H1 (cell line): ENCODE results near the gene ENPP4. TPM values are rescaled to one million over a fixed set of nuclear protein-coding genes. Genes with fewer than 3 reads are reported as not detected.

Source experiments
- CTCF ChIA-PET: fragments of 300-600 bp; sonication (Branson Sonifier 250); formaldehyde crosslinking; loops from one replicate; lab custom pipeline; 2021; ENCODE audit not compliant: partially characterized antibody; lab: Charles Lee
- POLR2A ChIA-PET: fragments of 300-600 bp; sonication (Branson Sonifier 250); formaldehyde crosslinking; loops from one replicate; lab custom pipeline; 2021; ENCODE audit warnings: inconsistent platforms; ENCODE audit not compliant: partially characterized antibody; lab: Charles Lee
- DNase-seq, 2 experiments: peaks; one replicate each; pipeline versions ENCODE4 v3.0.0 to v3.0.0-alpha.2; 2010 to 2022; ENCODE audit warnings: low spot score in 2 of 2, low read depth in 1 of 2, mixed read lengths in 1 of 2
- FAIRE-seq: peaks from 2 replicates; lab custom pipeline; 2011; peaks lifted over from hg19 to GRCh38; lab: Jason Lieb, UNC
- H2AFZ ChIP-seq: 2 replicates; pipeline ENCODE4 v1.8.1; 2012; ENCODE audit warnings: low read length, inconsistent platforms
- H2AK5ac ChIP-seq: 2 replicates; pipeline ENCODE4 v1.6.1; 2013; ENCODE audit warnings: low read depth, low read length
- H2BK120ac ChIP-seq: replicated peaks from 2 replicates; pipeline ENCODE3; 2013; ENCODE audit warnings: low read depth, low read length, inconsistent platforms
- H2BK12ac ChIP-seq: 2 replicates; pipeline ENCODE4 v1.6.1; 2013; ENCODE audit warnings: low read depth, low read length
- H2BK15ac ChIP-seq: 2 replicates; pipeline ENCODE4 v1.6.1; 2013; ENCODE audit warnings: low read length
- H2BK20ac ChIP-seq: 2 replicates; pipeline ENCODE4 v1.6.1; 2013; ENCODE audit warnings: low read length
- H2BK5ac ChIP-seq: 2 replicates; pipeline ENCODE4 v1.6.1; 2013; ENCODE audit warnings: low read depth, low read length
- H3K14ac ChIP-seq: 2 replicates; pipeline ENCODE4 v1.6.1; 2013; ENCODE audit warnings: inconsistent platforms; ENCODE audit not compliant: insufficient read length
- H3K18ac ChIP-seq: 2 replicates; pipeline ENCODE4 v1.6.1; 2013; ENCODE audit warnings: low read length; ENCODE audit errors: extremely low read depth
- H3K23ac ChIP-seq: 2 replicates; pipeline ENCODE4 v1.6.1; 2013; ENCODE audit warnings: inconsistent platforms; ENCODE audit not compliant: insufficient read length
- H3K23me2 ChIP-seq: 2 replicates; pipeline ENCODE4 v1.6.1; 2013; ENCODE audit warnings: low read depth, low read length
- H3K27ac ChIP-seq: 2 replicates; pipeline ENCODE4 v1.6.1; 2011; ENCODE audit warnings: low read depth, low read length, inconsistent platforms
- H3K27me3 ChIP-seq, 4 experiments: replicated peaks in 1 of 4; 1 replicate in 1 of 4; 2 replicates in 3 of 4; pipeline versions ENCODE4 v1.6.1 to v1.8.1; 2011 to 2013; ENCODE audit warnings: low read length in 3 of 4, mild to moderate bottlenecking in 3 of 4, inconsistent platforms in 2 of 4, mixed read lengths in 2 of 4, moderate library complexity in 1 of 4; ENCODE audit not compliant: control insufficient read depth in 3 of 4, insufficient read depth in 3 of 4; ENCODE audit errors: extremely low read depth in 1 of 4
- H3K36me3 ChIP-seq, 4 experiments: 2 replicates each; pipeline versions ENCODE4 v1.6.1 to v1.8.1; 2011 to 2013; ENCODE audit warnings: mild to moderate bottlenecking in 4 of 4, low read length in 3 of 4, moderate library complexity in 2 of 4, control low read depth in 1 of 4, inconsistent platforms in 1 of 4; ENCODE audit not compliant: insufficient read depth in 4 of 4, control insufficient read depth in 2 of 4
- H3K4ac ChIP-seq: replicated peaks from 2 replicates; pipeline ENCODE3; 2013; ENCODE audit warnings: low read length, low read depth, mixed read lengths, inconsistent platforms; ENCODE audit not compliant: insufficient read length
- H3K4me1 ChIP-seq, 4 experiments: replicated peaks in 1 of 4; 1 replicate in 1 of 4; 2 replicates in 3 of 4; pipeline versions ENCODE4 v1.6.1 to v1.8.1; 2011 to 2013; ENCODE audit warnings: low read length in 3 of 4, inconsistent platforms in 2 of 4, mixed read lengths in 1 of 4; ENCODE audit not compliant: insufficient read depth in 4 of 4, control insufficient read depth in 3 of 4
- H3K4me2 ChIP-seq, 2 experiments: 2 replicates each; pipeline versions ENCODE4 v1.6.1 to v1.8.1; 2011 to 2013; ENCODE audit warnings: low read depth in 2 of 2, low read length in 2 of 2, control low read depth in 1 of 2, inconsistent platforms in 1 of 2, mild to moderate bottlenecking in 1 of 2; ENCODE audit not compliant: insufficient read depth in 1 of 2
- H3K4me3 ChIP-seq, 4 experiments: fragments of 200-600, 300-600 bp in 1 of 4; sonication (generic), shearing (Covaris generic), sonication (Bioruptor Twin) in 1 of 4; 2 replicates each; pipeline versions ENCODE4 v1.5.1 to v1.8.1; 2011 to 2016; ENCODE audit warnings: low read length in 4 of 4, low read depth in 3 of 4, control low read depth in 2 of 4, inconsistent platforms in 2 of 4, mild to moderate bottlenecking in 2 of 4, mixed read lengths in 1 of 4, moderate library complexity in 1 of 4; ENCODE audit not compliant: insufficient read depth in 2 of 4; ENCODE audit errors: extremely low read depth in 1 of 4
- H3K56ac ChIP-seq: replicated peaks from 2 replicates; pipeline ENCODE3; 2013; ENCODE audit warnings: low read depth, mild to moderate bottlenecking, mixed read lengths, low read length, inconsistent platforms; ENCODE audit not compliant: insufficient read length
- H3K79me1 ChIP-seq: 2 replicates; pipeline ENCODE4 v1.6.1; 2013; ENCODE audit warnings: low read depth, low read length, control low read depth
- H3K79me2 ChIP-seq, 2 experiments: 2 replicates each; pipeline versions ENCODE4 v1.6.1 to v1.8.1; 2012 to 2013; ENCODE audit warnings: low read length in 2 of 2, mild to moderate bottlenecking in 2 of 2, inconsistent platforms in 1 of 2; ENCODE audit not compliant: insufficient read depth in 2 of 2, control insufficient read depth in 1 of 2
- H3K9ac ChIP-seq, 4 experiments: replicated peaks in 1 of 4; 1 replicate in 1 of 4; 2 replicates in 3 of 4; pipeline versions ENCODE4 v1.6.1 to v1.8.1; 2011 to 2013; ENCODE audit warnings: low read depth in 3 of 4, low read length in 3 of 4, control low read depth in 2 of 4, mild to moderate bottlenecking in 2 of 4, moderate library complexity in 2 of 4, inconsistent platforms in 1 of 4; ENCODE audit errors: extremely low read depth in 1 of 4
- H3K9me3 ChIP-seq, 2 experiments: 2 replicates each; pipeline versions ENCODE4 v1.6.1 to v1.8.1; 2012 to 2013; ENCODE audit warnings: mild to moderate bottlenecking in 2 of 2, moderate library complexity in 2 of 2, control low read depth in 1 of 2, inconsistent platforms in 1 of 2, low read depth in 1 of 2, low read length in 1 of 2, mixed read lengths in 1 of 2; ENCODE audit not compliant: insufficient read depth in 2 of 2
- H4K20me1 ChIP-seq, 2 experiments: replicated peaks in 1 of 2; 2 replicates each; pipeline versions ENCODE3 to v1.8.1; 2011 to 2013; ENCODE audit warnings: inconsistent platforms in 2 of 2, low read length in 2 of 2, mild to moderate bottlenecking in 1 of 2; ENCODE audit not compliant: insufficient read depth in 2 of 2, control insufficient read depth in 1 of 2
- H4K5ac ChIP-seq: 2 replicates; pipeline ENCODE4 v1.6.1; 2013; ENCODE audit warnings: low read length, low read depth, mixed read lengths, inconsistent platforms; ENCODE audit not compliant: insufficient read length
- H4K8ac ChIP-seq: 2 replicates; pipeline ENCODE4 v1.8.0; 2013; ENCODE audit warnings: mild to moderate bottlenecking, moderate library complexity, low read length, inconsistent platforms; ENCODE audit not compliant: insufficient read depth; ENCODE audit errors: extremely low read depth
- H4K91ac ChIP-seq: replicated peaks from 2 replicates; pipeline ENCODE3; 2013; ENCODE audit warnings: low read length, mixed read lengths, inconsistent platforms; ENCODE audit not compliant: insufficient read length
- MAFK ChIP-seq: IDR thresholded peaks from 2 replicates; pipeline ENCODE4 v1.6.1; 2012; ENCODE audit warnings: low read depth, mild to moderate bottlenecking, improper control_type of control experiment, low read length
- SP2 ChIP-seq: IDR thresholded peaks from 2 replicates; pipeline ENCODE4 v1.6.1; 2012; ENCODE audit warnings: mild to moderate bottlenecking, low read length, inconsistent platforms
- polyA plus RNA-seq, 7 experiments: library from polyadenylated mRNA; depleted of rRNA in 3 of 7; stranded (reverse) in 5 of 7; unstranded in 2 of 7; fragments of >200 nt in 5 of 7; fragments of 200-250 nt in 2 of 7; gene quantifications; 1 replicate in 5 of 7; 2 replicates in 1 of 7; 4 replicates in 1 of 7; pipeline versions ENCODE4 v1.2.1 to v1.2.3, GENCODE V29; 2011 to 2013; ENCODE audit warnings: missing spikeins in 2 of 7, mixed read lengths in 2 of 7
- total RNA-seq: library from RNA; stranded (reverse); fragmentation: NEBNext Ultra II Directional; extraction: Animal tissue kit (Norgen Biotek cat#: 25700); gene quantifications from 2 replicates; pipeline ENCODE4 v1.2.1, GENCODE V29; 2021

Gene ENPP4
- total and polyA plus RNA-seq, 2 of the 8 experiments (the other 6 are each of a cell fraction or from before 2014, with no cell fraction given): 2.0 to 4.4 TPM

GRCh38 chr6:46159229-46159628, 29.4 kb downstream of the ENPP4 start:
- Histone ChIP-seq H3K36me3 (peaks cover 0 to 19% (median 9%) of the 10 kb centered on the region in 4 experiments; a peak in 3 of 8 replicates), H3K79me1 (no peaks in the 10 kb centered on the region)
- no peak for TF ChIP-seq SP2
- TF ChIP-seq MAFK: no peak
- TF ChIP-seq, all 59 proteins: peak for 0
- H3K27me3 ChIP-seq: no peaks in the 10 kb centered on the region
- no peak overlapping the region for H2BK12ac ChIP-seq
- ChIA-PET CTCF (interaction anchor here (1.2 kb wide), 1 partner anchor 12 kb away, joined by 3 read pairs; the partner anchor contains the start of gene ENPP5), POLR2A (no interaction called here)
- no peak overlapping the region for H2BK15ac ChIP-seq
- H3K79me2 ChIP-seq: no peaks in the 10 kb centered on the region
- no peak overlapping the region for H2AFZ ChIP-seq
- H3K23ac ChIP-seq: no peak overlapping the region
- H2BK120ac ChIP-seq: no peak overlapping the region
- H3K9ac ChIP-seq: no peak overlapping the region
- no peak overlapping the region for H3K14ac ChIP-seq
- DNase-seq (no peak), FAIRE-seq (no peak)
- no peak overlapping the region for H2BK20ac ChIP-seq
- no peaks in the 10 kb centered on the region for H3K9me3 ChIP-seq
- H4K91ac ChIP-seq: no peak overlapping the region
- no peak overlapping the region for H3K56ac ChIP-seq
- no peaks in the 10 kb centered on the region for H3K4me1 ChIP-seq
- no peak overlapping the region for H3K18ac ChIP-seq
- H3K4me2 ChIP-seq: no peak overlapping the region
- H2BK5ac ChIP-seq: no peak overlapping the region
- H3K4me3 ChIP-seq: no peak overlapping the region
- no peaks in the 10 kb centered on the region for H4K20me1 ChIP-seq
- no peak overlapping the region for H4K5ac ChIP-seq
- no peak overlapping the region for H3K27ac ChIP-seq
- H2AK5ac ChIP-seq: no peak overlapping the region
- no peak overlapping the region for H3K4ac ChIP-seq
- no peaks in the 10 kb centered on the region for H3K23me2 ChIP-seq
- no peak overlapping the region for H4K8ac ChIP-seq
